H9 (cell line): ENCODE data around the gene ST3GAL6. TPM values are rescaled to one million over a fixed set of nuclear protein-coding genes. Genes with fewer than 3 reads are reported as not detected.

Source experiments
- DNase-seq: peaks from one replicate; pipeline ENCODE4 v3.0.0-alpha.2; 2017
- H2AFZ ChIP-seq: one replicate; pipeline ENCODE4 v1.6.1; 2013; ENCODE audit warnings: mild to moderate bottlenecking, low read length, control low read depth, moderate library complexity
- H2AK5ac ChIP-seq: 2 replicates; pipeline ENCODE4 v1.6.1; 2013; ENCODE audit warnings: low read length, control low read depth, mixed read lengths; ENCODE audit not compliant: insufficient read length
- H2BK120ac ChIP-seq: one replicate; pipeline ENCODE4 v1.6.1; 2013; ENCODE audit warnings: low read depth, mild to moderate bottlenecking, low read length, control low read depth, inconsistent platforms; ENCODE audit not compliant: poor library complexity, severe bottlenecking
- H2BK12ac ChIP-seq: 2 replicates; pipeline ENCODE4 v1.6.1; 2013; ENCODE audit warnings: low read length, control low read depth, mixed read lengths, low read depth; ENCODE audit not compliant: insufficient read length
- H2BK15ac ChIP-seq: 2 replicates; pipeline ENCODE4 v1.6.1; 2013; ENCODE audit warnings: low read depth, low read length, control low read depth
- H2BK20ac ChIP-seq: one replicate; pipeline ENCODE4 v1.6.1; 2013; ENCODE audit warnings: low read depth, mild to moderate bottlenecking, low read length, control low read depth, inconsistent platforms; ENCODE audit not compliant: poor library complexity, severe bottlenecking
- H2BK5ac ChIP-seq: 2 replicates; pipeline ENCODE4 v1.6.1; 2013; ENCODE audit warnings: low read length, control low read depth, mixed read lengths; ENCODE audit not compliant: insufficient read length
- H3K14ac ChIP-seq: 2 replicates; pipeline ENCODE4 v1.6.1; 2013; ENCODE audit warnings: low read length, control low read depth; ENCODE audit not compliant: insufficient read depth
- H3K18ac ChIP-seq: 2 replicates; pipeline ENCODE4 v1.6.1; 2013; ENCODE audit warnings: low read depth, mild to moderate bottlenecking, mixed read lengths, low read length, control low read depth; ENCODE audit not compliant: insufficient read length
- H3K23ac ChIP-seq: 2 replicates; pipeline ENCODE4 v1.6.1; 2013; ENCODE audit warnings: low read length, control low read depth, mixed read lengths, low read depth; ENCODE audit not compliant: insufficient read length
- H3K23me2 ChIP-seq: 2 replicates; pipeline ENCODE4 v1.6.1; 2013; ENCODE audit warnings: low read depth, mild to moderate bottlenecking, mixed read lengths, low read length, control low read depth; ENCODE audit not compliant: insufficient read length, poor library complexity, severe bottlenecking
- H3K27ac ChIP-seq: 2 replicates; pipeline ENCODE4 v1.5.1; 2013; ENCODE audit warnings: low read length, control low read depth, mixed read lengths, low read depth; ENCODE audit not compliant: insufficient read length
- H3K27me3 ChIP-seq: 2 replicates; pipeline ENCODE4 v1.6.1; 2013; ENCODE audit warnings: low read length, control low read depth, inconsistent platforms; ENCODE audit not compliant: insufficient read depth
- H3K4ac ChIP-seq: 2 replicates; pipeline ENCODE4 v1.6.1; 2013; ENCODE audit warnings: low read depth, mild to moderate bottlenecking, control low read depth, inconsistent platforms, low read length, moderate library complexity
- H3K4me1 ChIP-seq: 2 replicates; pipeline ENCODE4 v1.6.1; 2013; ENCODE audit warnings: low read length, control low read depth, inconsistent platforms; ENCODE audit not compliant: insufficient read depth
- H3K4me2 ChIP-seq: 2 replicates; pipeline ENCODE4 v1.6.1; 2013; ENCODE audit warnings: low read length, control low read depth, mixed read lengths; ENCODE audit not compliant: insufficient read length, insufficient read depth
- H3K56ac ChIP-seq: 2 replicates; pipeline ENCODE4 v1.6.1; 2013; ENCODE audit warnings: low read depth, mild to moderate bottlenecking, mixed read lengths, low read length, control low read depth; ENCODE audit not compliant: insufficient read length
- H3K79me1 ChIP-seq: 2 replicates; pipeline ENCODE4 v1.6.1; 2013; ENCODE audit warnings: low read depth, mild to moderate bottlenecking, moderate library complexity, low read length, control low read depth, inconsistent platforms; ENCODE audit not compliant: insufficient read depth, poor library complexity, severe bottlenecking
- H3K79me2 ChIP-seq: 2 replicates; pipeline ENCODE4 v1.6.1; 2013; ENCODE audit warnings: low read length, control low read depth, inconsistent platforms; ENCODE audit not compliant: insufficient read depth
- H3K9ac ChIP-seq: 2 replicates; pipeline ENCODE4 v1.6.1; 2013; ENCODE audit warnings: low read length, control low read depth, mixed read lengths; ENCODE audit not compliant: insufficient read length; ENCODE audit errors: extremely low read depth
- H3K9me3 ChIP-seq: one replicate; pipeline ENCODE4 v1.6.1; 2013; ENCODE audit warnings: low read depth, low read length, inconsistent platforms; ENCODE audit not compliant: control insufficient read depth
- H3T11ph ChIP-seq: one replicate; pipeline ENCODE4 v1.6.1; 2013; ENCODE audit warnings: mild to moderate bottlenecking, low read length, control low read depth, inconsistent platforms
- H4K20me1 ChIP-seq: one replicate; pipeline ENCODE4 v1.6.1; 2013; ENCODE audit not compliant: control insufficient read depth, insufficient read length, insufficient read depth
- H4K5ac ChIP-seq: 2 replicates; pipeline ENCODE4 v1.6.1; 2013; ENCODE audit warnings: low read depth, mild to moderate bottlenecking, mixed read lengths, low read length, control low read depth; ENCODE audit not compliant: insufficient read length
- H4K8ac ChIP-seq: replicated peaks from 2 replicates; pipeline ENCODE4 v1.6.1; 2013; ENCODE audit warnings: low read length, control low read depth, mixed read lengths, low read depth; ENCODE audit not compliant: insufficient read length
- H4K91ac ChIP-seq: 2 replicates; pipeline ENCODE4 v1.6.1; 2013; ENCODE audit warnings: low read depth, mild to moderate bottlenecking, moderate library complexity, mixed read lengths, low read length, control low read depth; ENCODE audit not compliant: insufficient read length
- H3K27ac Mint-ChIP-seq, 3 experiments: 2 replicates in 2 of 3; 3 replicates in 1 of 3; pipeline ENCODE4 v1.8.0; 2020 to 2021; ENCODE audit warnings: mixed read lengths in 3 of 3, mild to moderate bottlenecking in 1 of 3, moderate library complexity in 1 of 3
- H3K27me3 Mint-ChIP-seq: 2 replicates; pipeline ENCODE4 v1.8.0; 2021; ENCODE audit warnings: low read depth, mild to moderate bottlenecking, moderate library complexity, mixed read lengths
- H3K36me3 Mint-ChIP-seq, 3 experiments: 2 replicates in 2 of 3; 3 replicates in 1 of 3; pipeline ENCODE4 v1.8.0; 2020 to 2021; ENCODE audit warnings: low read depth in 3 of 3, mixed read lengths in 3 of 3; ENCODE audit not compliant: insufficient read depth in 1 of 3
- H3K4me1 Mint-ChIP-seq, 2 experiments: 2 replicates each; pipeline ENCODE4 v1.8.0; 2020; ENCODE audit warnings: mixed read lengths in 2 of 2
- H3K4me3 Mint-ChIP-seq, 2 experiments: 2 replicates in 1 of 2; 3 replicates in 1 of 2; pipeline ENCODE4 v1.8.0; 2020 to 2021; ENCODE audit warnings: mild to moderate bottlenecking in 2 of 2, mixed read lengths in 2 of 2, moderate library complexity in 1 of 2
- H3K9me3 Mint-ChIP-seq, 2 experiments: 2 replicates in 1 of 2; 3 replicates in 1 of 2; pipeline ENCODE4 v1.8.0; 2020; ENCODE audit warnings: mild to moderate bottlenecking in 2 of 2, mixed read lengths in 2 of 2, moderate library complexity in 1 of 2
- WGBS: extraction: QIAGEN DNeasy Blood & Tissue Kit; methylation state at CpG from one replicate; pipeline ENCODE4 v1.1.7; 2013; ENCODE audit warnings: missing lambda C conversion rate, low lambda C conversion rate, mixed read lengths; ENCODE audit not compliant: insufficient read length; ENCODE audit errors: extremely low coverage; 5-methylcytosine and 5-hydroxymethylcytosine counted together
- total RNA-seq: library from RNA; stranded (reverse); gene quantifications from 2 replicates; pipeline ENCODE4 v1.2.1, GENCODE V29; 2021
- TF ChIP-seq, protein P1 (sequence below): fragments of 200-600 bp; sonication (generic); conservative IDR thresholded peaks from 3 replicates; pipeline ENCODE4 v1.8.0; 2021; ENCODE audit warnings: antibody characterized with exemption, mild to moderate bottlenecking

ST3GAL6 gene
- total RNA-seq, 1 experiment from 2014 or later, result 6.4 TPM

DNA sequence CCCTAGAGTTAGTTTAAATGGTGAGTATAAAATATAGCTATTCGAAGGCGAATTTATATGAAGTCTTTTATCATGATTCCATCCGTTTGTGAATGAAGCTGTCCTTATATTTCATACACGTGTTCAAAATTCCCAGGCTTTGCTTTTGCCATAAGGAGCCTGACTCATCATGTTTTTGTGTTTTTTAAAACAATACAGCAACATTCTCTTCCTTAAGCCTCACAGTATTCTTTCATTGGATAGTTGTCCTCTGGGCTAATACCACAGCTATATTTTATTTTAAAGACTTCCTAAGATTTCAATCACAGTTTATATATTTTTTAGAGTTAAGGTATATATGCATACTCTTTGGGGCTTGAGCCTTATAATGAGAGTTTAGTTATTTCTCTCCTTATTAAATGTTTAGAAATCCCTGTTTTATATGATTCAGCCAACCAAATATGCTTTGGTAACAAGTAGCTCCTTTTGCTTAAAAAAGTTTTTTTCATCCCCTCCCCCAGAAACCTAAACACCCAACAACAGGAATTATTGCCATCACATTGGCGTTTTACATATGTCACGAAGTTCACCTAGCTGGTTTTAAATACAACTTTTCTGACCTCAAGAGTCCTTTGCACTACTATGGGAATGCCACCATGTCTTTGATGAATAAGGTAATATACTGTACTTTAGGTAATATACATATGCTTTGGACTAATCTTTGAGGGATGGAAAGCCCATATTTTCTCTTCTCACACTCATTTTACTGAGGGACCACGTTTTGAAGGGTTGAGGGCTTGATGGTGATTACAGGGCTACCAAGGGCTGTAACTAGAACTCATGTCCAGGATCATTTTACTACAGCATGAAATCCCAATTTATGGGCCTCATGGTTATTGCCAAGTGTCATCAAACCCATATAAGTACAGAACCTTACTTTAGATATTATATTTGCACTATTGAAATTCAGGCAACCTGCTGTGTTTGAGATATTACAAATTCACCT is 28.5 kb downstream of the ST3GAL6 start:
- H3K4me3 Mint-ChIP-seq, result no peak overlapping the region
- Histone ChIP-seq H4K20me1 (no peaks in the 10 kb centered on the region), H3T11ph (no peak overlapping the region), H3K4me2 (no peak overlapping the region), H2BK12ac (no peak overlapping the region), H4K91ac (no peak overlapping the region), H3K23me2 (no peaks in the 10 kb centered on the region), H4K5ac (no peak overlapping the region), H3K14ac (no peak overlapping the region), H3K4ac (no peak overlapping the region), H3K23ac (no peak overlapping the region), H2BK15ac (no peak overlapping the region), H3K27ac (no peak overlapping the region), H3K79me2 (no peaks in the 10 kb centered on the region), H3K79me1 (no peaks in the 10 kb centered on the region), H2BK120ac (no peak overlapping the region), H3K9me3 (no peaks in the 10 kb centered on the region), H3K4me1 (no peaks in the 10 kb centered on the region), H2BK5ac (no peak overlapping the region), H2AK5ac (no peak overlapping the region), H4K8ac (no peak overlapping the region), H3K27me3 (no peaks in the 10 kb centered on the region), H2BK20ac (no peak overlapping the region), H3K18ac (no peak overlapping the region), H3K9ac (no peak overlapping the region), H2AFZ (no peak overlapping the region), H3K56ac (no peak overlapping the region)
- no peaks in the 10 kb centered on the region for H3K9me3 Mint-ChIP-seq
- peaks cover 0 to 5% (median 0%) of the 10 kb centered on the region in 3 experiments; a peak in 2 of 7 replicates for H3K36me3 Mint-ChIP-seq
- WGBS, result no CpG with 5 or more reads among the region's 7 CpGs
- no peaks in the 10 kb centered on the region for H3K27me3 Mint-ChIP-seq
- peaks cover 4 to 6% of the 10 kb centered on the region in 2 experiments; a peak in 3 of 4 replicates for H3K4me1 Mint-ChIP-seq
- no peak for DNase-seq
- H3K27ac Mint-ChIP-seq, result no peak overlapping the region
- TF ChIP-seq, protein P1, sequence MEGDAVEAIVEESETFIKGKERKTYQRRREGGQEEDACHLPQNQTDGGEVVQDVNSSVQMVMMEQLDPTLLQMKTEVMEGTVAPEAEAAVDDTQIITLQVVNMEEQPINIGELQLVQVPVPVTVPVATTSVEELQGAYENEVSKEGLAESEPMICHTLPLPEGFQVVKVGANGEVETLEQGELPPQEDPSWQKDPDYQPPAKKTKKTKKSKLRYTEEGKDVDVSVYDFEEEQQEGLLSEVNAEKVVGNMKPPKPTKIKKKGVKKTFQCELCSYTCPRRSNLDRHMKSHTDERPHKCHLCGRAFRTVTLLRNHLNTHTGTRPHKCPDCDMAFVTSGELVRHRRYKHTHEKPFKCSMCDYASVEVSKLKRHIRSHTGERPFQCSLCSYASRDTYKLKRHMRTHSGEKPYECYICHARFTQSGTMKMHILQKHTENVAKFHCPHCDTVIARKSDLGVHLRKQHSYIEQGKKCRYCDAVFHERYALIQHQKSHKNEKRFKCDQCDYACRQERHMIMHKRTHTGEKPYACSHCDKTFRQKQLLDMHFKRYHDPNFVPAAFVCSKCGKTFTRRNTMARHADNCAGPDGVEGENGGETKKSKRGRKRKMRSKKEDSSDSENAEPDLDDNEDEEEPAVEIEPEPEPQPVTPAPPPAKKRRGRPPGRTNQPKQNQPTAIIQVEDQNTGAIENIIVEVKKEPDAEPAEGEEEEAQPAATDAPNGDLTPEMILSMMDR, result no peak
